ENCODE data around the gene SERINC5. TPM values are rescaled to one million over a fixed set of nuclear protein-coding genes. Genes with fewer than 3 reads are reported as not detected.
A peak's percentile ranks its signal among the peaks of the same experiment; 100 is the strongest.
"Not testable (repeated sequence)": the region's sequence is repeated elsewhere in the genome, so short reads cannot be mapped to it uniquely, and the experiment has no call there.

The SERINC5 gene
- total RNA-seq, 1 donor from 2014 or later: 23.7 TPM

DNA sequence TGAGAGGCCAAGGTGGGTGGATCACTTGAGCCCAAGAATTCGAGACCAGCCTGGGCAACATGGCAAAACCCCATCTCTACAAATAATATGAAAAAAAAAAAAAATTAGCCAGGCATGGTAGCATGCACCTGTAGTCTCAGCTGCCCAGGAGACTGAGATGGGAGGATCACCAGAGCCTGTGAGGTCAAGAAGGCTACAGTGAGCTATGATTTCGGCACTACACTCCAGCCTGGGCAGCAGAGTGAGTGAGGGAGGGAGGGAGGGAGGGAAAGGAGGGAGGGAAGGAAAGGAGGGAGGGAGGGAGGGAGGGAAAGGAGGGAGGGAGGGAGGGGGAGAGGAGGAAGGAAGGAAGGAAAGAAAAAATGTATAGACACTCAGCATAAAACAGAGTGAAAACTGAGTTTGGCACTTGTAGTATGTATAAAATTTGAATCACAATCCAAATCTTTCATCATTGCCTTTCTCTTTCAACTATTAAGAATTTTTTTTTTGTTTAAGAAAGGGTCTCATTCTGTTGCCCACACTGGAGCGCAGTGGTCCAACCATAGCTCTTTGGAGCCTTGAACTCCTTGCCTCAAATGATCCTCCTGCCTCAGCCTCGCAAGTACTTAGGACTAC lies 27.8 kb downstream of the SERINC5 start:
- DNase-seq (ENCODE audit: low read depth): no peak

DNA sequence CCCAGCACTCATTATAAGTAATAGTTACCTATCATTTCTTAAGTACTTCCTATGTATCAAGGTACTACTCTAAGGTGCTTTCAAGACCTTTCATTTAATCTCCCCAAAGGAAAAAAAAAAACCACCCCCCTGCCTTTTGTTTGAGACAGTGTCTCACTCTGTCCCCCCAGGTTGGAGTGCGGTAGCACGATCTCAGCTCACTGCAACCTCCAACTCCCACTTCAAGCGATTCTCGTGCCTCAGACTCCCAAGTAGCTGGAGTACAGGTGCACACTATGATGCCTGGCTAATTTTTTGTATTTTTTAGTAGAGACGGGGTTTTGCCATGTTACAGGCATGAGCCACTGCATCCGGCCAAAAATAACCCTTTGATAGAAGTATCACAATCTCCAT lies 29.9 kb downstream of the SERINC5 start:
- DNase-seq (ENCODE audit: low read depth): no peak

DNA sequence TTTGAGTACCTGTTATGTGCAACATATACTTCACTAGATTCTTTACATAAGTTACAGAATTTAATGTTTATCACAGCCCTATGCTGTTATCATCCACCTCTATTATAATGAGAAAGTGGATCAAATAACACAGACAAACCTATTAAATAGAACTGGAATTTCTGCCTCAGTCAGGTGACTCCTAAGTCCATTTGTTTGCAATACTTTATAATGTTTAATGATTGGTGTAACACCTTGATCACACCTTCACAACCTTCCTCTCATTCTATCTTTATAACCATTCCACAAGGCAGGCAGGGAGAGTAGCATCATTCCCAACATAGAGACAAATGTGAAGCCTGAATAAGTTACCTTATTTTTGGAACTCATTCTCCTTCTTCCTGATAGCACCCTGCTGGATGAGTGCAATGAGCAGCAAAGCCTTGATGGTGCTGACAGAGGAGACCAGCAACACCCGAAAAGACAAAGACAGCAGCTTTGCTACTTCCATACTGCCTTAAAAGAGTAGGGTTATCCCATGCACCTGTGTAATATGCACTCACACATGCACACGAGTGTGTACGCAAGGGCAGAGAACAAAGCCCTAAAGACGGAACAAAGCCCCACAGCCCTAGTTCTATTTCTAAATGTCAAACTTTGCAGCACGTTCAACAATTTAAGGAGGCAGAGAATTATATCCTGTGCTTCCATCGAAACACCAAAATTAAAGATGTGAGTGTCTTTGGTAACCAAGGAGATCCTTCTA lies 30.5 kb downstream of the SERINC5 start:
- DNase-seq (ENCODE audit: low read depth): no peak

DNA sequence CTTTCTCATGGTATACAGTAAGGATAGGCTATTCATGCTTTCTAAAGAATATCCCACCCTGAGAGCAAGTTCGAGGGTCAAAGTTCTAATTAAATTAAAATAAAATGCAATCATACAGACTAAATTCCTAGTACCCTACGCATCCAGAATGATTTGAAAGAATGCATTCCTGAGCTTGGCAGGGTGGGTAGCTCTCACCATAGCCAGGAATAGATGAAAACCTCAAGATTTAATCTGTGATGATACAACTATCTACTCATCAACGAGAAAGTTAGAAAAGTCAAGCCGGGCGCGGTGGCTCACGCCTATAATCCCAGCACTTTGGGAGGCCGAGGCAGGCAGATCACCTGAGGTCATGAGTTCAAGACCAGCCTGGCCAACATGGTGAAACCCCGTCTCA lies 32.3 kb downstream of the SERINC5 start:
- no peak for DNase-seq (ENCODE audit: low read depth)

DNA sequence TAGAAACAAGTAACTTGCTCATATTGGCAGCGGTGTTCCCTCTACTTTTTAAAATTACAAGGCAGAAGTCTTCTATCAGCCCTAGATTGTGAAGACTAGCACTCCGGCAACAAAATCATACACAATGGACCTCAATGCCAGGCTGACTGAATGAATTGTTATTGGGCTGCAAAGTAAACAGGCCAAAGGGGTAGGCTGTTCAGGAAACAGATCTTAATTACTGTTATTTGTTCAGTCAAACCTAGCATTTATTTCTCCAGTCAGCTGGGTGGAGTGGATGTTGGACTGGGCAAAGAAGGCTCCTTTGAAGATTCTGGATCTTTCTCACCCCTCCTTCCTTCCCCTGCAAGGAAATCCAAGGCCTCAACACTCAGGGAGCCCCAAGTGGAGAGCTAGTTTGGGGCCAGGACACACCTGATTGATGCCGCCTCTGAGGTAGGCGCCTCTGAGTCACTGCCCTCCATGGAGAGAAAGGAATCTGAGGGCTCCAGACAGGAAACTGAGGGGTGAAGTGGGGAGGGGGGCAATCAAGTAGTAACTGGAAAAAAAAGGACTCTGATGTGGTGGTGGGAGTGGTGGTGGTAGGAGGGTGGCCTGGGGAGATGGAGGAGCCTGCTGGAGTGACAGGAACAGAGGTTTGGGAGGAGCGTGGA lies 35.5 kb downstream of the SERINC5 start:
- peak; percentile 21 for DNase-seq (ENCODE audit: low read depth)

DNA sequence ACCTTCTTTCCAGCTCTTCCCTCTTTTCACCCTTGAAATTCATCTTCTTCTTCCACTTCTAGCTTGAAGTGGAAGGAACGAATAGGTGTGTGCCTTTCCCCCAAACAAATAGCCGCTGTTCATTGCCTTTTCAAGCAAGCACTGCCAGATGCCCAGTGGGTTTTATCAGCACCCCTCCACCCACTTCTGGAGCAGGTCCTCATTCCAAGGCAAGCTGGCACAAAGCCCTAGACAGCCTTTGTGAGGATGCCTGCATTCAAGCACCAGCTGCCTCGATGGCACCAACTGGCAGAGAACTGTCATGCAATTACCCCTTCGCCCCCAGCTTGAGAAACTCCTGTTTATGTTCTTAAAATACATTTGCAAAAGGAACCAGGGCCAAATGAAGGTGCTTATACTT lies 36.5 kb downstream of the SERINC5 start:
- DNase-seq (ENCODE audit: low read depth): no peak

DNA sequence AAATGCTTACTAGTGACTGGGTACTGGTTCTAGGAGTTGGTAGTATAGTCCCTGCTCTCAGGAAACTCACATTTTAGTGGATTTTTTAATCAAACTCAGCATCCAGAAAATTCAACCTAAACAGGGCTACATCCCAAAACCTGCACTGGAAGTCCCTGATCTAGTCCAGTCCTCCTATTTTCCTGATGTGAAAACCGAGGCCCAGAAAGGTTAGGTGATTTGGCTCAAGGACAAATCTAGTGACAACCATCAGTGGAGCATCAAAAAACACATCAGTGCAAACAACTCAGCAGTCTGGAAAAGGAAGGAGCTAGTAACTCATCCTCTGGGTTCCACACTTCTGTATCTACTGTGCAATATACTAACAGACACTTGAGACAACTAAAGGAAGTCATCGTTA lies 38.2 kb downstream of the SERINC5 start:
- no peak for DNase-seq (ENCODE audit: low read depth)

DNA sequence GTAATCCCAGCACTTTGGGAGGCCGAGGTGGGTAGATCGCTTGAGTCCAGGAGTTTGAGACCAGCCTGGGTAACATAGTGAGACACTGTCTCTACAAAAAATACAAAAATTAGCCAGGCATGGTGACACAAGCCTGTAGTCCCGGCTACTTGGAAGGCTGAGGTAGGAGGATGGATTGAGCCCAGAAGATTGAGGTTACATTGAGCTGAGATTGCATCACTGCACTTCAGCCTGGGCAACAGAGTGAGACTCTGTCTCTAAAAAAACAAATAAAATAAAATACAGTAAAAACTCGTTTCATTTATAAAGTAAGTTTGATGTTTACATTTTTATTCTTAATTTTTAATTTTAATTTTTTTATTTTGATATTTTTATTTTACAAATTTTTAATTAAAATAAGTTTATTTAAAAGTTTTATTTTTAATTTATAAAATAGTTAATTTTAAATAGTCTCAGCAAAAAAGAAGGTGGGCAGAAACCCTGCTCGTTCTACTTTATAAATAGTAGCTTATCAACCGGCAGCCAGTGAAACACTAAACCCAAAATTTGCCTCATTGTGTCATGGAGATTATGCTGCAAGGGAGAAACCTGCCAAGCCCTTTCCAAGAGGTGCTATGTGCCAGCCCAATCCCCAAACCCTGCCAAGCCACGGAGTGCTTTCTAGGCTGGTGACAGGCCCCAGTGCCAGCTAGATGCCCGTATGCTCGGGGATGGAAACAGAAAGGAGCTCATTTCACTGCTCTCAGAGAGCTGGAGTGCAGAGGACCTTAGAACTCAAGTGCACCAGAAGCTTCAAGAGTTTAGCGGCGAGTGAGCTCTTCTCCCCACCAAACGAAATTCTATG lies 38.9 kb downstream of the SERINC5 start:
- DNase-seq (ENCODE audit: low read depth): no peak

DNA sequence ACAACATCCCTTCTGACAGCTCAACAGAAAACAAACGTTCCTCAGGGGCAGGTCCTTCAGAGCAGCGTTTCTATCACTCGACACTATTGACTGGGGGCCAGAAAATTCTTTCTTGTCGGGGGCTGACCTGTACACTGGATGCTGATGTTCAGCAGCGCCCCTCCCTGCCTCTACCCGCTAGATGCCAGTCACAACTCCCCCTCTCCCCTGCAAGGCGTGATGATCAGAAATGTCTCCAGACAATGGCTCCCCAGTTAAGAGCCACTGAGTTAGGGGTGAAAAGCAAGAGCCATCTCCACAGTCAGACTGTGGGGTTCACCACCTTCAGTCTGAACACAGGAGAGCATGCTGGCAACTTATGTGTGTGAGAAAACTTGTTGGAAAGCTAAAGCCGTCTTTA lies 39.8 kb downstream of the SERINC5 start:
- DNase-seq (ENCODE audit: low read depth): no peak

DNA sequence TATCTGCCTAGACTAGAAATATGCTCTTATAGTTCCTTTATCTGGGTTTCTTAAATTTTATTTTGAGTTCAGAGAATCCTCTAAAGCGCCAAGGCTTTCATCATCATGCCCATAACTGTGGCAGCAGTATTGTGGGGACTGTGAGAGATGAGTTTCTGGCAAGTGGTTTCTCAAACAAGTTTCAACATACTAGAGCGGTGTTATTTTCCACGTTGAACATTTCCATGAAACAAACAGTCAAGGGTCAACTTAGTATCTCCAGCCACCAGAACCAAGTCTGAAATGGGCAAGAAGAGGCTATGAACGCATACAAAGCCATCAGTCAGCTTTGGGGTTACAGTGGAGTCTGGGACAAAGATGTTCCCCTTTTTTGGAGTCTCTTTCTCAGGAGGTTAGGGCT lies 40.3 kb downstream of the SERINC5 start:
- DNase-seq (ENCODE audit: low read depth): no peak

DNA sequence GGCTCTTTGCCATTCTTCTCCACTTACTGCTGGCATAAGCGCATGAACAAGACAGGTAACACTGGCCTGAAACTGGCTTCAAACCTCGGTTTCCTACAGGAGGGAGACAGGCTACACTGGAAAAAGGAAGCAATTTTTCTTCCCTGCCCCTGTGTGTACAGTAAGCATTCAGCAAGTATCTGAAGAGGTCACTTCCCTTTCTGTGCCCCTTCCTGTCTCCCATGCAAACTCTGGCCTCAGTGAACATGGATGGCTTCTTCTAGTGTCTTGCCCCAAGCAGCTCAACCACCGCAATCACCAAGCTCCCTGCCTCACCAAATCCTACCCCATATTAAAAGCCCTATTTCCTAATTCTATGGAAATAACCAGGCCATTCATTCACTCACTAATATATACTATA lies 42.4 kb downstream of the SERINC5 start:
- DNase-seq (ENCODE audit: low read depth): no peak

DNA sequence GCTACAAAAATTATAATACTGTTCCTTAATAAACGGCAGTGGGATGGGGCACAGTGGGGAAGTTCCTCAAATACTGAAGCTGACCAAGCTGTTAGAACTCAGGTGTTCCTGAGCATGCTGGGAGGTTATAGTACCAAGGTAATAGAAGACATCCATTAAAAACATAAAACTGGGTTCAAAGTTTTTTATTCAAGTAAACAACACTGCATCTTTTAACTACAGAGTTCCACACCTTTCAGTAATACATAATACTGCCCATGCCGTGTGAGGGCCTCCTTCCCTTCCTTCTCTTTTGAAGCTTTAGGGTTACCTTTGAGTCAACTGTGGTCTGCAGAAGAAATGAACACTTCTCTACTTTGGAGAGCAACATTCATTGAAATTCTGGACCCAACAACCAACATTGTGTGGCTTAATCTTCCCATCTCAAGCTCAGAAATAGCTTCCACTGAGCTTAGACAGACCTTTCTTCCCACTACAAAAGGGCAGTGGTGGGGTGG lies 43.6 kb downstream of the SERINC5 start:
- DNase-seq (ENCODE audit: low read depth): no peak

DNA sequence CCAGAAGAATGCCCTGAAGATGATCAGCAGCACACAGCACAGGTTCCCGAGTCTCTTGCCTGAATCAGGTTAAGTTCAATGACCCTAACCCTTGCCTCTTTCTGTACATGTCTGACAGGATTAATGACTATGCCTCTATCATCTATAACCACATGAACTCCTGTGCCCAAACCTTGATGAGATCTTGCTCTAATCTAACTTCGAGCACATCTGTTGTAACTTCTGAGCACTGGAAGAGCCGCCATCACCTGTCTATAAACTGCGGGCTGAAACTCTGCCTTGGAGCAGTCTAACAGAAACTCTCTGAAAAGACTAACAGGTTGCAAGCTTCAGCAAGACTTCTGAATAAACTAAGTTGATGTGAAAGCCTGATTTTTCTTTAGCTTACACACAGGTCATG lies 44.5 kb downstream of the SERINC5 start:
- DNase-seq (ENCODE audit: low read depth): no peak

DNA sequence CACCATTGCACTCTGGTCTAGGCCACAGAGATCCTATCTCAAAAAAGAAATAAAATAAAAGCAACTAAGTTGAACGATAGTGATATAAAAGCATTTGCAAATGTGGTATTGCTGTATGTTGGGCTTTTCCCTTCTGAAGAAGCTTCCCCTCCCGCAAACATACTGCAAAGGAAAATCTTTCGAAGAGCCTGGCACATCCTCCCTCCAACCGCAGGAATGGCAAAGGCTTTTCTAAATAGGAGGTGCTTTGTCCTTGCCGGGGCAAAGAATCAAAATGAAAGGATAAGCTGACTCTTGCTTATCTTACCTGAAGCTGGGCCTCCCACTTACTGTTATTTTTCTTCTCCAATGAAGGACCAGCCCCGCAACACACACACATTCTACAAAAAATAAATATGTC lies 45.8 kb downstream of the SERINC5 start:
- no peak for DNase-seq (ENCODE audit: low read depth)

DNA sequence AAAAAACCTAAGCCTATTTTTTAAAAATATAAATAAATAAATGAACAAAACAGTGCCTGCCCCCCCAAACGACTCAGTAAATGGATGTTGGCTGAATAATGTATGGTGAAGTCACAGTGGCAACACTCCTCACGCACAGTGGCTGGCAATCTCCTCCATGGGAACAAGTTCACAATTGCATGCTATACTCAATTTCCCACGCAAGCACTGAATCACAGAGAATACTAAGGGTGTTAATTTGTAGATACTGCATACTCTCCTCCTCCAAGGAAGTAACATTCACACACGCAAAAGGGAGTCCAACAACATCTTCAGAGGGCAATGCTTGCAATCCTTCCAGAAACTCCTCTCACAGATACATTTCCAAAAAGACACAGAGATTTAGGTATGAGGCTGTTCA lies 47.5 kb downstream of the SERINC5 start:
- DNase-seq (ENCODE audit: low read depth): no peak

DNA sequence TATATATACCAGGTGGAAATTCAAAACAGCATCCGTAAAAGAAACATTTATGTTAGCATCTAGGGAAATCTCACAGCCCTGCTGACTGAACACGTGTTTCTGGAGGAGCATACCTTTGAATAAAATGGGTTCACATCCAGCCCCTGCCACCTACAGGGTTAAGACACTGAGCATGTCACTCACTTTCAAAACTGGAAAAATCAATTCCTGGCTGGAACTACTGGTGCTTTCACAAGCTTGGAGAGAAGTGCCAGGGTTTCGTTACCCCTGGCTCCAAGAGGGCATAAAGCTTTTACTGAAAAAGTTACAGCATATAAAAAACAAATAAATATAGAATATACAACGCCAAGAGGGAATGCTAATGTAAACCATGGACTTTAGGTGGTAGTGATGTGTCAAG lies 48.0 kb downstream of the SERINC5 start:
- no peak for DNase-seq (ENCODE audit: low read depth)

DNA sequence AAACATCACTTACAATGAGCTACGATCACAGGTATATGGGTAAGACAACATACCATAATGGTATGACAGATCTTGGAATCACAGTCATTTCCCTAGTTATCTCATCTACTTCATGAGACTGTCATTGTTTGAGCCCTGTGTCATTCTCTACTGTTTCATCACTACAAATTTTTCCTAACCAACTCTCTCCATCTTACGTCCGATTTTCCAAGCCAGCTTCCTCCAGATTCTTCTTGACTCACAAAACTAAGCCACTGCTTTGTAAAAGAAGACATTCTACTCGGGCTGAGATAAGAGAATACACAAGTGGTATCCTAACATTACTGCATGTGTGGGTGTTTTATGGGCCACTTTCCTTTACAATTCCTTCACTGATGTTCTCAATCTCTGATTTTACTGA lies 49.6 kb downstream of the SERINC5 start:
- no peak for DNase-seq (ENCODE audit: low read depth)

DNA sequence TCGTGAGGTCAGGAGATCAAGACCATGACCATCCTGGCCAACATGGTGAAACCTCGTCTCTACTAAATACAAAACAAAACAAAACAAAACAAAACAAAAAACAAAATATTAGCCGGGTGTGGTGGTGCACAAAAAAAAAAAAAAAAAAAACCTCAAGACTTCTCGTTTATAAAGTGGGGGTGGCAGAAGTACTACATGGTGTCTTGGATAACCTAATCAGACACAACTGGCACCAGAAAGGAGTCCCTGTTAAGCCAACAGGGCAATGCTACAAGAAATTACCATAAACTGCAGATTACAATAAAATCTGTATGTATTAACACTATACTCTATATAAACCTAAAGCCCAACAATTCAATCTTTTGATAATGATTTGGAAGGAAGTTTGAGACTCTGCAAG lies 50.0 kb downstream of the SERINC5 start:
- no peak for DNase-seq (ENCODE audit: low read depth)

DNA sequence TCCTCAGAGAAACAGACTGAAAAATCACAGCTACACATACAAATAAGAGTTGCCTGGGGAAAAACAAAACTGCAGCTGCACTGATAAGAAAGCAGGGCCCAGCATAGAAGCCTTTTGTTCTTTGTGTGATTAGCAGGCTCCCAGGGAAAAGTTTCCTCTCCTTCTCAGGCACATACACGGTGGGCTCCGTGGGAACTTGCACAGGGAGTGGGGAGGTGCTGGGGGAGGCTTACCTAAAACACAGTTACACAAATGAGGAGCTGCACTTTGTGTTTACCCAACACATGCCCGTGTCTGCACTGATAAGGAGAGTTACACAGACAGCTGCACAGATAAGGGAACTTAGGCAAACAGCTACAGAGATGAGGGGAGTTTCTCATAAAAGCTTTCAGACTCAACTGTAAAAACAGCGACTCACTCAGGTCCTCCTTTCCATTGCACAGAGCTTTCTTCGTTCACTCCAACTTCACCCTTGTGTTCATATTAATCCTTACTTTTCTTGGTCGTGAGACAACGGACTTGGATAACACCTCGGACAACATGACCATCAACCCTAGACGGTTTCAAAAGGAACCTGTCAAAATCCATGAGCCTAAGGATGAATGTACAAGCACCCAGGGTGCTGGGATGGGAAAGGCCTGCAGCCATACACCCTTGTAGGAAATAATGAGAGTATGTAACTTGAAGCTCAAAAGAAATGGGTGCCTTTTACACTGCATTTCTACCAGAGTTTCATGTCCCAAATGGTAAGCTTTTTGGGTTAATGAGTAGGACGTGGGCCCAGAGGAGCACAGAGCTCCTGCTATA lies 50.8 kb downstream of the SERINC5 start:
- no peak for DNase-seq (ENCODE audit: low read depth)

DNA sequence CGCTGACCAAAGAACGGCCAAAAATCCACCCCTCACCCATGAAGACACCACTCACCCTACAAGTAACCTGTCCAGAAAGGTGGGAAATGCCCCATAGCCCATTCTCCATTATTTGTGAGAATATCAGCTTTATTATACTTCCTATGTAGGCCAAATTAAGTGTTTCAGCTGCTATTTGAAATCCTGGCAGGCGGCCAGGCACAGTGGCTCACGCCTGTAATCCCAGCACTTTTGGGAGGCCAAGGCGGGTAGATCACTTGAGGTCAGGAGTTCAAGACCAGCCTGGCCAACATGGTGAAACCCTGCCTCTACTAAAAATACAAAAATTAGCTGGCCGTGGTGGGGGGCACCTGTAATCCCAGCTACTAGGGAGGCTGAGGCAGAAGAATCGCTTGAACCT lies 54.1 kb downstream of the SERINC5 start:
- DNase-seq (ENCODE audit: low read depth): not testable (repeated sequence)

DNA sequence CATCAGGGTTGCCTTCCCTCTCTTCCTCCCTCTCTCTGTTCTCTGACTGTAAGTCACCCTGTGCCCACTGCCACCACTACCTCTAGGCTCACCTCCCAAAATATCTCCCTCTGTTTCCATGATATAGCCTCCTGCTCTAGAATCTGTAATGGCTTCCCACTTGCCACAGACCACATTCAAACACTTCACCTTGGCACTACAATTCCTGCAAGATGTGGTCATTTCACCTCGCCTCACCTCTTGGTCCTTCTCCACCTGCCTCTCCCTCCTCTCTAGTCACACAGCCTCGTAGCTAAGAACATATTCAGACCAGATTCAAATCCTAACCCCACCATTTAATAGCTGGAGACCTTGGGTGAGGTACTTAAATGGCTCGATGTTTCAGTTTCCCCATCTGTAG lies 56.9 kb downstream of the SERINC5 start:
- no peak for DNase-seq (ENCODE audit: low read depth)

Data from renal cortical epithelial cell (primary cell).